Measurements from ENCODE around the gene ALG8.

GRCh38 chr11:78061921-78062311 is 77.5 kb downstream of the ALG8 start:
- TF ChIP-seq POLR2A (IDR thresholded peaks at IDR 0.05) = no peak
- TF ChIP-seq CTCF (IDR thresholded peaks at IDR 0.05) = no peak
- TF ChIP-seq EP300 (IDR thresholded peaks at IDR 0.05) = no peak
- no peak for TF ChIP-seq POLR2AphosphoS5 (IDR thresholded peaks at IDR 0.05)
